K562 treated with DMSO at 1 percent for 24 hours (cell line): ENCODE results near the gene LPAR4. TPM values are rescaled to one million over a fixed set of nuclear protein-coding genes. Genes with fewer than 3 reads are reported as not detected.

Experiments
- total RNA-seq: library from RNA; unstranded; fragments of 300-600 nt; gene quantifications from 2 replicates; pipeline ENCODE4 v1.2.3, GENCODE V29; 2022; ENCODE audit warnings: low read depth; ENCODE audit not compliant: insufficient read depth

LPAR4 gene, protein sequence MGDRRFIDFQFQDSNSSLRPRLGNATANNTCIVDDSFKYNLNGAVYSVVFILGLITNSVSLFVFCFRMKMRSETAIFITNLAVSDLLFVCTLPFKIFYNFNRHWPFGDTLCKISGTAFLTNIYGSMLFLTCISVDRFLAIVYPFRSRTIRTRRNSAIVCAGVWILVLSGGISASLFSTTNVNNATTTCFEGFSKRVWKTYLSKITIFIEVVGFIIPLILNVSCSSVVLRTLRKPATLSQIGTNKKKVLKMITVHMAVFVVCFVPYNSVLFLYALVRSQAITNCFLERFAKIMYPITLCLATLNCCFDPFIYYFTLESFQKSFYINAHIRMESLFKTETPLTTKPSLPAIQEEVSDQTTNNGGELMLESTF
- not detected in 2 replicates for total RNA-seq

DNA sequence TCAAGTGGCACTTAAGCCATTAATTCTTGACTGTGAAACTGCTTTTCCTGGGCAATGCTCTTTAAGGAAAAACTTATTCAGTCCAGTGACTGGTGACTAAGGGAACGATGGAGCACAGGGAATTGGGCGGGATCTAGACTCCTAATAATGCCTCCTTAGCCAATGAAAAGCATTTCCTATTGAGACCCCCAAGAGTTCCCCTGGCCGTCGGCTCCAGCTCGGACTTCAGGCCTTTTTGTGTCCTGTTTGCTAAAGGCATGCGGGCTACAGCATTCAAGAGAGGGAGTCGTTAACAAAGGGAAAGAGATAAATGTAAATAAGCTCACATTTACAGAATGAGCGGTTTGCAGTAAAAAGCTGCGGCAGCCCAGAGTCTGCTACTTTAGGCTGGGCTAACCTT lies at the start of gene LPAR4:
Gene LPAR4 (plus strand): TSS at position 232 of the 400 bp plus-strand sequence. CDS start 7,150 bp downstream, outside the sequence.

Other genes starting within 250 kb of the LPAR4 start
- gene RTL3, start 88.4 kb upstream of the LPAR4 start, total RNA-seq = not detected in 2 replicates
- gene P2RY10, start 197.7 kb downstream of the LPAR4 start, total RNA-seq = not detected in 2 replicates